ENCODE data around the gene C1orf232. TPM values are rescaled to one million over a fixed set of nuclear protein-coding genes. Genes with fewer than 3 reads are reported as not detected.

C1orf232 gene
- total and polyA plus RNA-seq, 2 of the 8 experiments (the other 6 are each of a cell fraction or from before 2014, with no cell fraction given) = not detected

- H2BK120ac ChIP-seq (replicated peaks; ENCODE audit: low read depth, low read length) = no peak overlapping the region
- 79% methylated on average over 9 of the region's 9 CpGs; no CpG with 5 or more reads in 1 of the 2 experiments for WGBS, 2 experiments (ENCODE audit: extremely low coverage in 1 of 2, insufficient coverage in 1 of 2, insufficient read length in 1 of 2, insufficient replicate concordance in 2 of 2, low coverage in 1 of 2, low lambda C conversion rate in 2 of 2, missing lambda C conversion rate in 1 of 2)
- H2BK20ac ChIP-seq (ENCODE audit: low read length) = no peak overlapping the region
- H4K5ac ChIP-seq (ENCODE audit: insufficient read length, low read depth, low read length) = no peak overlapping the region
- no peak overlapping the region for H3K56ac ChIP-seq (replicated peaks; ENCODE audit: insufficient read length, low read depth, low read length)
- H4K20me1 ChIP-seq (replicated peaks in 1 of 2; ENCODE audit: control insufficient read depth in 1 of 2, insufficient read depth in 2 of 2, low read length in 2 of 2) = peaks cover 0 to 2% of the 10 kb centered on the region in 2 experiments
- no peak overlapping the region for H3K27ac ChIP-seq (ENCODE audit: low read depth, low read length)
- no peaks in the 10 kb centered on the region for H3K23me2 ChIP-seq (ENCODE audit: low read depth, low read length)
- no peak overlapping the region for H2AK5ac ChIP-seq (ENCODE audit: low read depth, low read length)
- CTCF ChIA-PET (ENCODE audit: partially characterized antibody) = interaction anchor here (0.6 to 5.2 kb wide), 4 partner anchors 9 to 41 kb away, joined by 3 to 31 read pairs (median 3); no protein-coding TSS in a partner anchor
- H3K4me2 ChIP-seq (ENCODE audit: insufficient read depth in 1 of 2, low read depth in 2 of 2, low read length in 2 of 2) = no peak overlapping the region
- H4K8ac ChIP-seq (ENCODE audit: extremely low read depth, insufficient read depth, low read length) = no peak overlapping the region
- no peak overlapping the region for H3K4ac ChIP-seq (replicated peaks; ENCODE audit: insufficient read length, low read depth, low read length)
- no peak overlapping the region for H3K23ac ChIP-seq (ENCODE audit: insufficient read length)
- H3K9ac ChIP-seq (replicated peaks in 1 of 4; ENCODE audit: extremely low read depth in 1 of 4, low read depth in 3 of 4, low read length in 3 of 4) = no peak overlapping the region
- no peaks in the 10 kb centered on the region for H3K79me1 ChIP-seq (ENCODE audit: low read depth, low read length)
- no peak for TF ChIP-seq SIRT6 (IDR thresholded peaks at IDR 0.05; ENCODE audit: low read length)
- no peak for TF ChIP-seq SP4 (IDR thresholded peaks at IDR 0.05; ENCODE audit: low read length)
- TF ChIP-seq CTBP2 (IDR thresholded peaks at IDR 0.05; ENCODE audit: borderline replicate concordance, insufficient read depth, insufficient read length, low read length) = no peak
- no peak for TF ChIP-seq FOSL1 (IDR thresholded peaks at IDR 0.05; ENCODE audit: insufficient read depth, low read depth, low read length)
- no peak for TF ChIP-seq KDM1A (IDR thresholded peaks at IDR 0.05; ENCODE audit: borderline replicate concordance, low read length)
- no peak for TF ChIP-seq CBX5 (IDR thresholded peaks at IDR 0.05; ENCODE audit: low read depth, low read length)
- TF ChIP-seq SIX5 (IDR thresholded peaks at IDR 0.05; ENCODE audit: low read depth, low read length) = no peak
- TF ChIP-seq GABPA (IDR thresholded peaks at IDR 0.05; ENCODE audit: borderline replicate concordance, insufficient read depth, low read length) = no peak
- TF ChIP-seq HDAC2 (IDR thresholded peaks at IDR 0.05; ENCODE audit: borderline replicate concordance in 1 of 2, low read depth in 2 of 2, low read length in 2 of 2) = no peak
- TF ChIP-seq BACH1 (IDR thresholded peaks at IDR 0.05; ENCODE audit: low read length) = no peak
- no peak for TF ChIP-seq SAP30 (IDR thresholded peaks at IDR 0.05; ENCODE audit: insufficient read depth, insufficient replicate concordance, low read length)
- no peak overlapping the region for H2BK15ac ChIP-seq (ENCODE audit: low read length)
- POLR2A ChIA-PET (ENCODE audit: partially characterized antibody) = interaction anchor here (0.6 to 1.1 kb wide), 3 partner anchors 8 to 263 kb away, joined by 4 to 5 read pairs (median 4); no protein-coding TSS in a partner anchor
- peaks cover 0 to 18% (median 0%) of the 10 kb centered on the region in 4 experiments; a peak in 2 of 8 replicates for H3K36me3 ChIP-seq (ENCODE audit: control insufficient read depth in 2 of 4, insufficient read depth in 4 of 4, low read length in 3 of 4)
- H4K91ac ChIP-seq (replicated peaks; ENCODE audit: insufficient read length, low read length) = no peak overlapping the region
- no peaks in the 10 kb centered on the region for H3K4me1 ChIP-seq (replicated peaks in 1 of 4; ENCODE audit: control insufficient read depth in 3 of 4, insufficient read depth in 4 of 4, low read length in 3 of 4)
- no peaks in the 10 kb centered on the region for H3K9me3 ChIP-seq (ENCODE audit: insufficient read depth in 2 of 2, low read depth in 1 of 2, low read length in 1 of 2)
- H2BK12ac ChIP-seq (ENCODE audit: low read depth, low read length) = no peak overlapping the region
- H3K18ac ChIP-seq (ENCODE audit: extremely low read depth, low read length) = no peak overlapping the region
- FAIRE-seq = no peak
- H3K4me3 ChIP-seq (ENCODE audit: extremely low read depth in 1 of 4, insufficient read depth in 2 of 4, low read depth in 3 of 4, low read length in 4 of 4) = no peak overlapping the region
- no peak overlapping the region for H3K14ac ChIP-seq (ENCODE audit: insufficient read length)
- H2AFZ ChIP-seq (ENCODE audit: low read length) = no peak overlapping the region
- H3K79me2 ChIP-seq (ENCODE audit: control insufficient read depth in 1 of 2, insufficient read depth in 2 of 2, low read length in 2 of 2) = no peaks in the 10 kb centered on the region
- no peak overlapping the region for H2BK5ac ChIP-seq (ENCODE audit: low read depth, low read length)
- H3K27me3 ChIP-seq (replicated peaks in 1 of 4; ENCODE audit: control insufficient read depth in 3 of 4, extremely low read depth in 1 of 4, insufficient read depth in 3 of 4, low read length in 3 of 4) = no peaks in the 10 kb centered on the region
- no peak for DNase-seq (ENCODE audit: low read depth in 1 of 2, low spot score in 2 of 2)
Measured at GRCh38 chr1:26119892-26120608, 48.7 kb downstream of the C1orf232 start.

Measured in H1 (cell line).